GM10847 (cell line): ENCODE measurements around the gene TMEM25.

Experiments used
- POLR2A ChIP-seq: IDR thresholded peaks from 2 replicates; pipeline ENCODE4 v1.6.1; 2011; ENCODE audit not compliant: insufficient read length; ENCODE audit errors: extremely low read depth

TMEM25 gene

DNA sequence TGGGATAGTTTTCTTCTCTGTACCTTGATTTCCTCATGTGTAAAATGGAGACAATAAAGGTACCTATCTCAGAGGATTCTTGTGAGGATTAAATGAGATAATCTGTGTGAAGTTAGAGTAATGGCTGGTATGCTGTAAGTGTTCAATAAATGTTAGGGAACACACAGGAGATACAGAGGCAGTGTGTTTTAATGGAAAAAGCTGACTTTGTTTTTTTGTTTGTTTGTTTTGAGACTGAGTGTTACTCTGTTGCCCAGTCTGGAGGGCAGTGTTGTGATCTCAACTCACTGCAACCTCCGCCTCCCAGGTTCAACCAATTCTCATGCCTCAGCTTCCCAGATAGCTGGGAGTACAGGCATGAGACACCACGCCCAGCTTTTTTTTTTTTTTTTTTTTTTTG lies 38.7 kb downstream of the TMEM25 start:
- TF ChIP-seq POLR2A: no peak

DNA sequence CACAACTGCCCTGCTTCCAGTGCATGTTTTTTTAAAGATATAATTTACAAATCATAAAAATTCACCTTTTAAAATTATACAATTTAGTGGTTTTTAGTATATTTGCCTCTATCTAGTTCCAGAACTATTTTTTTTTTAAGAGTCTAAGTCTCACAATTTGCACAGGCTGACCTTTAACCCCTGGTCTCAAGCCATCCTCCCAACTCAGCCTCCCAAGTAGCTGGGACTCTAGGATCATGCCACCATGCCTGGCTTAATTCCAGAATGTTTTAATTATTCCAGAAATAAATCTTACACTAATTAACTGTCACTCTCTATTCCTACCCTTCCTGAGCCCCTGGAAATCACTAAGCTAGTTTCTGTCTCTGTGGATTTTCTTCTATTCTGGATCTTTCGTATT lies 39.8 kb downstream of the TMEM25 start:
- no peak for TF ChIP-seq POLR2A

DNA sequence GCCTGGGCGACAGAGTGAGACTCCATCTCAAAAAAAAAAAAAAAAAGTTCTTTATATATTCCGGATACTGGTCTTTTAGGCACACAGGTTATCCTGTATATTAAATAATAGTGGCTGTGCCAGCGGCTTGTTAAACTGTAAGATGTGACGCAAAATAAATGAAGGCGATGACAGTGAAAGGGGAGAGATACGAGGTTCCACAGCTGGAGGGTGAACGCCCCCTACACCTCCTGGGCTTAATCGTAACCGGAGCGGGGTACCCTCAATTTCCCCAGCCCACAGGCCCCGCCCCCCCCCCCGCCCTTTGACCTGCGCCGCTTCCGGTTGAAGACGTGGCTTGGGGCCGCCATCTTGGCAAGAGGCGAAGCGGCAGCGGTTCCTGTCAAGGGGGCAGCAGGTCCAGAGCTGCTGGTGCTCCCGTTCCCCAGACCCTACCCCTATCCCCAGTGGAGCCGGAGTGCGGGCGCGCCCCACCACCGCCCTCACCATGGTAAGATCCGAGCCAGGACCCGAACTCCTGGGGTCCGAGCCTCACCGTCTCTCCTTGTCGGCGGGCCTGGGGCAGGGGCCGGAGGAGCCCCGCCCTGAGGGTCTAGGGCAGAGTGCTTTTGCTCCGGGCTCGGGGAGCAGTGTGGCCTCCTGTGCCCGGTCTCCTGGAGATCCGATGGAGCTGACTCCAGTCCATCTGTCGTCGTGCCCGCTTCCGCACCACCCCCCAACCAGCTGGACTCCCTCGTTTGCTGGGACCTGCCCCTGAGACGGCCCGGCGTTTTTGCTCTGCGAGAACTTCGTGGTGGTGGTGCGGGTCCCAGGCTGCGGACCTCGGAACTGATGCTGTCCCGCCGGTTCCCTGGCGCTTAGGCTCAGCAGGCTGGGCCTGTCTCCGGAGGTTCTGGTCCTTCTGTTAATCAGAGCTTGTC lies 41.3 kb downstream of the TMEM25 start, which contains the start of gene ARCN1:
Gene ARCN1 (plus strand): TSS at position 349 of the 920 bp plus-strand sequence. CDS start 139 bp downstream, at position 488.
- peak; percentile 89 for TF ChIP-seq POLR2A

DNA sequence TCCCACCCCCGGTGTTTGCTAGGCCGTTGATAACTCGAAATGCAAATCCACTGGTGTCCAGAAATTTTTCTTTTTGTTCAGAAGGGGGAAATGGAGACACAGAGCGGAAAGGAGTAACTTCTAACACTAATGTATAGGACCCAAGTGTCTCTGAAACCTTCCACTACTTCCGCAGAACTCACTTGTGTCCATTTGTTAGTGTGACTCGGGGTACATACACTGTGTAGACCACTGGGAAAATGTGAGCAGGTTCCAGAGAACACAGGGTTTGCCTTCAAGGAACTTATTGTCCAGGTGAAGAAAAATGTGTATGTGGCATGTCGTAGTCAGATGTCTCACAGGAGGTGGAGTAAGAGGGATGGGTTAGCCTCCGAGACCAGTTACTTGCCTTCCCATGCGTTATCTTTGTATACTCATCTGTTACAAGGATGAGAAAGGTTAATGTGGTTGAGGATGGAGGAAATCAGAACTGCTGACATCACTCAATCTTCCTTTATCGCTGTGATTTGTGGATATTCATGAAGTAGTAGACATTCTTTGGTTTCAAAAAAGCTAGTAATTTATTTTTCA lies 42.1 kb downstream of the TMEM25 start:
- no peak for TF ChIP-seq POLR2A

DNA sequence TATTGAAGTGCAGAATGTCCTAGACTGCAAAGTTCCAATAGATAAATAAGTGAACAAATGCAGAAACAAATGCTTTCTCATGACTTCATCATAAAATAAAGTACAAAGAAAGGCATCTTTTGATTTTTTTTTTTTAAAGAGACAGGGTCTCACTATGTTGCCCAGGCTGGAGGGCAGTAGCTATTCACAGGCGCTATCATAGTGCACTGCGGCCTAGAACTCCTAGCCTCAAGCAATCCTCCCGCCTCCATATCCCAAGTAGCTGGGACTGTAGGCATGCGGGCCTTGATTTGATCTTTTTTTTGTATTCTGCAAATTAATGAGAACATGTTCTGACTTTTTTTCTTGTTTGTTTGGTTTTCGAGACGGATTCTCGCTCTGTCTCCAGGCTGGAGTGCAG lies 43.6 kb downstream of the TMEM25 start:
- TF ChIP-seq POLR2A: no peak

DNA sequence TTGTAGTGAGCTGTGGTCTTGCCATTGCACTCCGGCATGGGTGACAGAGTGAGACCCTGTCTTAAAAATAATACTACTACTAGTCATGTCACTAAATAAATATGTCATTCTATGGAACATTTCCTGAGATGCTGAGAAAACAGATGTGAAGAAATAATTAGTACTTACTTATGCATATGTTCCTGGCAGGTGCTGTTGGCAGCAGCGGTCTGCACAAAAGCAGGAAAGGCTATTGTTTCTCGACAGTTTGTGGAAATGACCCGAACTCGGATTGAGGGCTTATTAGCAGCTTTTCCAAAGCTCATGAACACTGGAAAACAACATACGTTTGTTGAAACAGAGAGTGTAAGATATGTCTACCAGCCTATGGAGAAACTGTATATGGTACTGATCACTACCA lies 50.1 kb downstream of the TMEM25 start:
- no peak for TF ChIP-seq POLR2A
